Measurements from ENCODE around the gene AKAP6.

AKAP6 gene

DNA sequence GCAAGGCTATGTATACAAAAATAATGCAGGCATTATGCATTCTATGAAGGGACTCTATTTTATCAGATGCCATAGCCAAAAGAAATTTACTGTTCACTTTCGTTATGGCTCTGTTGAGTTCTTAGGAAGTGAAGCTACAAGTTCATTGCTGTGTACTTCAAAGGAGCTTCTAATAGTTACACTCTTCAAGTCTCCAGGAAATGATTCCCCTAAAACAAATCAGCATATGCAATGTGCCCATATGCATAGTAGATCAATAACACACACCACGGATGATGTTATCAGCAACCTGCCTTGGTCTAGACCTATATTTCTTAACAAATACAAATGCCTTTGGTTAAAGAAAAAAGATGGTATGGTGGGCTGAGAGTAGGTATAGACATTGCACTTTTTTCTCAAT lies 83.4 kb downstream of the AKAP6 start:
- no peak for DNase-seq

DNA sequence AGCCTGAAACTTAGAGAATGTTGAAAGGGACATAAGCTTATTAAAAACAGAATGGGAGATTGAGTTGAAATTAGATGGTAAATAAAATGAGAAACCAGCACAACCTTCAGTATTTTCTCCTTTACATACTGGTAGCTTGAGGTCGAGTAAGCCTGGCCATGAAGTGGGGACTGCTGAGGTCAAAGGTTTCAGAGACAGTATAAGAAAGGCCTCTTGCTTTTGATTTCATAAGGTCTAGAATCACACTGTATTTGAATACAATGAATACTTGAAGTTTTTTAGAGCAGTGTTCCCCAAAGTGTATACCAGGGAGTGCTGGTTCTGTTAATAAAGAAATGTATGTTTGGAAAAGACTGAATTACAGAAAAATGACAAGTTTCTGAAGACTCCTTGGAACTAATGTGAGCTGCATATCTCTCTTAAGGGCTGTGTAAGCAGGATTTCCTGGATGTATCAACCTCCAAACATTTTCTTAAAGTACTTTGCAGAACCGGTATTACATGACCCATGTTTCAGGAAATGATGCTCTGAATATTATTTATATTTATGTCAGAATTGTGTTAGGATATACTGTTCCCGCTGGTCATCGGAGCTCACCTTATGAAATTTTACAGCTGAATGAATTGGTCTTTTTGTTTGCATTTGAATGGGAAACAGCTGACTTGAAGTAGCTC lies 85.0 kb downstream of the AKAP6 start:
- no peak for DNase-seq

DNA sequence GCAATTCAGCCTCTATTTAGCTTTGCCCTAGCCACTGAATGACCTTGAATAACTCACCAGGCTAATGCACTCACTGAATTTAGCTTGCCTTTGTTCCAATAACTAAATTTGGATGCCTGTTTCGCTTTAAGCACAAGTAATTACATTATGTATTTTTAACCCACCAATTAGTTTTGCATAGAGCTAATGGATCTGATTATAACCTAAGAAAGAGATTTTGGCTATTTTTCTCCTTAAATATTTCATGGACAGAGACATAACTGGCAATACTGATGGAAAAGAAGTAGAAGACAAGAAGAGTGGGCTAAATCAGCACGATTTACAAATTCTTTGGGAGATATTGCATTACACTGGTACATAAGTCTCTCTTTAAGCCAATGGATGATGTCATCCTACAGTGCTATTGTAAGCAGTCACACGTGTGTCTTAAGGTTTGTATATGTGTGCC lies 85.7 kb downstream of the AKAP6 start:
- DNase-seq: no peak

DNA sequence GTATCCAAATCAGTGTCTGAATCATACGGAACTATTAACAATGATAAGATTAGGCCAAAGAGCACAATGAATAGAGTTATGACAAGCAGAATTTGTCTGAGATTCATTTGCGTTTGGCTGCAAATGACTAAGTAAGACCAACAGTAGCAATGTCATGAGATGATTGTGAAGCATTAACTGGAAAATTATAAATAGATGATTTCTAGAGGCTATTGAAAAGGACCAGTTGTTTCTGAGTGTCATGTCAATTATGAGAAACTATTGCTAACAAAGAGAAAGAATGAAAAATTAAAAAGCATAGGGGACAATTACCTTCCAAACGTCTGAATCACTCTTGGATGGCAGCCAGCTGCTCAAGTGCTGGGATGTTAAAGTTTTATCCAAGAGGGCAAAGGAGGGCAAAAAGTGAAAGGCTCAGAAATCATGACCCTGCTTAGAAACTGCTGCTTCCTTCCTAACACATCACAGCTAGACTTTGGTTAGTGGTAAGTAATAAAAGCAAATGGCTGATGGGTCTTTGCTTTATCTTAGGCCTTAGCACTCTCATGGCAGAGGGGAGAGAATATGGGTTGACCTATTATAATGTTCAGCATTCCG lies 89.0 kb downstream of the AKAP6 start:
- peak; percentile 20 for DNase-seq

DNA sequence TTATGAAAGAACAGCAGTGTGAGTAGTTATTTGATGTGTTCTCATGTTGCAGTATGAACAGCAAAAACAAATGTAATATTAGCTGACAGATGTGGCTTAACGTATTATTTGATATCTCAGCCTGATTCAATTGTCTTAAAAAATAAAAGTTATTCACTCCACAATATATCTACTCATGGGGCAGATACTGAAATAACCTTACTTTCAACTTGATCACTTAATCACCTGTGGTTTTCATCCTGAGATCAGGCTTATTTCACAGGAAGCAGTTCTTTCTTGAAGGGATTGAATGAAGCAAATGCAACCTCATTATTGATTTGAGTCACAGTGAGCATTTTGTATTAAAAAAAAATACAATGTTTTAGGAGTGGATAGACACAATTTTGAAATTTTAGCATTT lies 90.3 kb downstream of the AKAP6 start:
- no peak for DNase-seq

DNA sequence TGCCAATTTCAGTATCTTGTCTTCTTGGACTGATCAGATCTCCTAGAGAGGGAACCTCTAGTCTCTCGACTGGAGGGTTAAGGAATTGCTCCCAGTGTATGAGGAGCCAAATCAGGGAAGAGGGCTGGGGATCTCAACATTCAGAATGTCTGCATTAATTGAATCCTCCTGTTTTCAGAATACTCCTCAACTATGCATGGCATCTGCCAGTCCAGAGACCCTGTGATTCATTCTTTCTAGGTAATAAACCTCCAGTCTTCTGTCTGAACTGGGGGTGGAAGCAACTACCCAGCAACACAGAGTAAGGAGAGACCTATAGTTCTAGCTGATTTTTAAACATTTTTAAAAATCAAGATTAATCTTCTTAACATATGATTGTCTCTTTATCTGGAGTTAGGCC lies 92.7 kb downstream of the AKAP6 start:
- DNase-seq: no peak

DNA sequence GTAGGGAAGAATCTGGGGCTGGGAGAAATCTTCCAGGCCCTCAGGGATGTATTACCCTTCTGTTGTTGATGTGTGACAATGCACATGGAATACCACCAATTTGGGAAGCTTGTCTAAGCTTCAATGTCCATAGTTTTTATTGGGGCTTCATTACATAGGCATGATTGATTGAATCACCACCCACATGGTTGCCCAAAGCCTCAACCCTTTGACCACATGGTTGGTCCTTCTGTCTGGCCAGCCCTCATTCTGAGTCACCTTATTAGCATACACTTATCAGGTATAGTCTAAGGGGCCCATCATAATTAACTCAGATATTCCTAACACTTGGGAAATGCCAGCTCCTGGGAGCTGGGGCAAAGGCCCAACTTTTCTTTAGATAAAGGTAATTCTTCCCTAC lies 93.3 kb downstream of the AKAP6 start:
- DNase-seq: no peak

DNA sequence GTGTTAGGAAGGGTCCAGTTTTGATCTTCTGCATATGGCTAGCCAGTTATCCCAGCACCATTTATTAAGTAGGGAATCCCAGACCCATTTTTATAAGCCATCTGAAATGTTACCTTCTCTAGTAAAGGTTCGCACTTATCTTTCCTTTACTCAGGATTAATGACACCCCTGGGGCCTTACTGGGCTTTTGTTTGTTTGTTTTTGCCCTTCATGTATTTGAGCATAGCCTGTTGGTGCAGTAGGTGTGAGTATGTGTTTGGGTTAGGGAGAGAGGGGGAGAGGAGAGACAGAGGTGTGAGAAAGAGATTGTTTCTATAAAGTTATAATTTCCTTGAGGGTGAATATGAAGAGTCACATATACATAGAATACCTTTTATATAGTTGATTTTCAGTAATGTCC lies 96.9 kb downstream of the AKAP6 start:
- DNase-seq: no peak

DNA sequence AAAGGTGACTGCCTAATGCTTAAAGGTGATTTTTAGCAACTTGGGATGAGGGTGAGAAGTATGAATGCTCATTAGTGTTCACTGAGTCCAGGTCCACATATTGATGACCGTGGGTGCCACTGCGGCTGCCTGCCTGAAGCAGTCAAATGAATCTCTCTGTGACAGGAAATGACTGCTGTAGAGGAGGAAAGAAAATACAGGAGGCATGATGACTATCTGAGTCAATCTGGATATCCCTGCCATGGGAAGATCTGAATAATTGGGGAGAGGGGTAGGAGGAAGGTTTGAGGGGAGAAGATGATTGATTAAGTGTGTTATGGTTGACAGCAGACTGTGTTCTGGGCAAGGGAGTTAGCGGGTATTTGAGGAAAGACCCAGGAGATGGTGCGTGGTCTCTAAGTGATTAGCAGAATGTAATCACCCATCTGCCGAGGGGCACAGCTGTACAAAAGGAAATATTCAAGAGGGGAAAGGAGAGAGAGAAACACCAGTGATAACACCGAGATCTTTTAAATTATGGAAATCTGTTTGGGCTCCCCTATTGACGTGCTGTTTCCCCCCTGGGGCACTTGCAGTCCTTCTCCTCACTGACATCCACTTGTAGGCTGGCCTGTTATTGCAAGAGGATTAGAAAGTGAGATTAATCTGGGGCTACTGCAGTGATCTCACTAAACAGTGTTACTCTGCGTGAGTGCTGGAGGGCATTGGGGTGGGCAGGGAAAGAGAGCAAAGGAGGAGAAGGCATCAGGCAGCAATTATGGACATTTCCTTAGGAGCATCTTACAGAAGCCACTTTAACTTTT lies 97.7 kb downstream of the AKAP6 start:
- peak; percentile 42 for DNase-seq

DNA sequence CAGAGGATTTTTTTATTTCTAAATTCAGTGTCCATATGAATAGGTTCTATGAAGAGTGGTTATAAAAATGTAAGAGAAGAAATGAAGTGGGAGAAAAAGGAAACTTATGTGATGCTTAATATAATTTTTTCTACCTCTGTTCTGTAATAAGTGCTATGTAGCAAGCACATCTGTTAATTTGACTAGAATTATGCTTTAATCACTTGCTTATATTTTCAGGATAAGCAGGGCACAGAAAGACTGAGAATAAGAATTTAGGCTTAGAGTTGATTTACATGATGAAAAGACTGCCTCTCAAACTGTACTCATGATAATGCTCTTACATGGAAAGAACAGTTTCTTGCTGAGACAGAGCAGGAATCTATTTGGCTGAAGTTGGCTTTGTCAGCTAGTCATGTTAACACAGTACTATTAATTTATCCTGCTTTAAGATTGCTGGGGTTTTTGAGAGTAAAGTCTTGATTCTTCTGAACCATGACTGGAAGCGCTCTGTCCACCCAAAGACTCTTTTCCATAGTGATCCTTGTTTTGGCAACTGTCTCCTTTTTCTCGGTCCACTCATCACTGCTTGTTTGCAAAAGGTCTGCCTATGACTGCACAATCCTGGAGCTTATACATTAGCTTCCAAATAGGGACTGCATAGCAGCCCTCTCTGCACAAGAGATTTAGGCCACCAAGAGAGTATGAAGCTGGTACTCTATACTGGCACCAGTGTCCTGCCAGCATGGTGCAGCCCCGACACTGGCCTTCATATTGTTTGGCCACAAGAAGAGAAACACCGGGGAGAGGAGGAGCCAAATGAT lies 98.8 kb downstream of the AKAP6 start:
- DNase-seq: peak; percentile 26

DNA sequence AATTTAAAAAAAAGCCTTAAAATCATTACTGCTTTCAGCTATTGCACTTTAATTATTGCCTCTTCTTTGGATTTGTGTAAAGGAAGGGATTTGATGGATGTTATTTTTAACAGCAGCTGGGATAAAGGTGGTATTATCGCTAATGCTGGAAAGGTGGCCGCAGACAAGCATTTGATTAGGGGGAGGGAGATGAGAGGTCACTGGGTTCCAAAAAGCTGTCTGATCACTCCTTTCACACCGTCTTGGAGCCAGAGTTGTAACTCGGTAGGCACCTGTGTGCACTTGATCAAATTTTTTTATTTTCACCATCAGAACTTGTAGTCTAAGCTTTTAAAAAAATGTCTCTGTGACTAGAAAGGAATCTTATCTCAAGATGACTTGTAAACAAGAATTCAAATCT lies 99.8 kb downstream of the AKAP6 start:
- DNase-seq: no peak

DNA sequence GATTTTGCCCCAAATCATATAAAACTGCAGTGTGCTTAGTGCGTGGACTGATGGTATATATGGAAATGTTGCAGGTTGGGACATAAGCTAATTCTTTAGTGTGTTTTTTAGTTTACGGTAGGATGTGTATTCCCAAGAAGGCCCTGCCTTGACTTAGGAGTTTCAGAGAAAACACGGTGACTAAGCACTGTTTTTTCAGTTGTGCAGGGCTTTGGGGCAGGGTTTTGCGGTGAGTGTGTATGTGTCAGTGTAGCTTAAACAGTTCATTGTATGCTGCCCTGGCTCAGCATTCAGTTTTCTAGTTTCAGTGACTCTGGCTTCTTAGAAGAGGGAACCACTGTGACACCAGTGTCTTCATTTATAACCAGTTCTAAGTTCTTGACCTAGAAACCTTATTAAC lies 101.2 kb downstream of the AKAP6 start:
- DNase-seq: no peak

DNA sequence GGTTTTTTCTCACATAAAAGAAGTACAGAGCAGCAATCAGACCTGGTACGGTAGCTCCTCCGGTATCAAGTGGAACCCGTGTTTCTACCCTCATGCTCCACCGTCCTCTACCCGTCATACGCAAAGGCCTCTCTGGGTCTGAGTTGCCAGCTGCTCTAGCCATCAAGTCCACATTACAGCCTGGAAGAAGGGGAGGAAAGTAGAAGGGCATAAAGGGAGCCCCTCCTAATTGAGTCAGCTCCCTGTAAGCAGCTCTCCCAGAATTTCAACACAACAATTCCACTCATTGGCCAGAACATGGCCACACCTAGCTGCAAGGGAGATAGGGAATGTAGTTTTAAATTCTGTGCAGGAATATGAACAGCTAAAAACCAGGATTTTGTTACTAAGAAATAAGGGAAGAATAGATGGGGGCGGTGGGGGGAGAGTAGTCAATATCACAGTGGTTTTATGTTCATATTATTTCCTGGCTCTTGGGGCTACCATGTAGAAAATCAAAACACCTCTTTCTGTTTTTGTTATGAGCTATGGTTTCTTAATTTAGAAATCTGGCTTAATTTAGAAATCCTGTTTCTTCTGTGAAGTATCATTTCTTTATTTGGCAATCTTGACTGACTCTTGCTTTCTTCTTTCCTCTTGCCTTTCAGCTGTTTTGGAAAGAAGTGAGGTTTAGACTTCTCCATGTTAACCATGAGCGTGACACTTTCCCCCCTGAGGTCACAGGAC lies 103.9 kb downstream of the AKAP6 start:
- DNase-seq: no peak

DNA sequence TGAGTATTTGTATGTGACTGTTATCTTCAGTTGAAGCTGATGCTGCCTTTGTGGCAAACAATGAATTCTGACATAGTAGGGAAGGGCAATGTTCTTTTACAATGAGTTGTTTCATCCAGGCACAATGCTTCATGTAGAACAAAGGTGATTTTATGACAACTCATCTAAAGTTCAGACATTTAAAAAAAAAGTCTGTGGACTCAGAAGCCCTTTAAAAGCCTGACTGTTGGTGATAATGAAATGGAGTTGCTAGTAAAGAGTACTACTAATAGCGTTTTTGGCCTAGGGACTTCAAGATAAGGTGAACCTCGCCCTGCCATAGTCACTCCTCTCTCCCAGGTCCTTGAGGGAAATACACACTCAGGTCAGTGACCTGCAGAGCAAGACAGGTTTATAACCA lies 105.1 kb downstream of the AKAP6 start:
- no peak for DNase-seq

DNA sequence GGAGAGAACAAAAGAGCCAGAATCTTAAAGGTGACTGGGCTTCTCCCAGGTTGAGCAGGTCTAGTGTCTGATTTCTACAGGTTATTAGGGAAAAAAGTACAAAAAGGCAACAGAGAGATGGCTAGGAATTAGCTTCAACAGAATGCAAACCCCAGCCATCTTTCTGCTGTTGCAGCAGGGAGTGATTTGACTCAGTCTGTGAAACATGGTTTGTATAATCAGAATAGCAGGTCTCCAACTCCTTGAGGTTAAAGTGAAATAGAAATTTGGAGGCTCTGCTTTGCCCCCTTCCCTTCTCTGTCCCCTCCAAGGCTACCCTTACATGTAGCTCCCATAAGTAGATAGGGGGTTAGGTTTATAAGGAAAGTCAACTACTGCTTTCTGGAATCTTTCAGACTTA lies 105.8 kb downstream of the AKAP6 start:
- no peak for DNase-seq

DNA sequence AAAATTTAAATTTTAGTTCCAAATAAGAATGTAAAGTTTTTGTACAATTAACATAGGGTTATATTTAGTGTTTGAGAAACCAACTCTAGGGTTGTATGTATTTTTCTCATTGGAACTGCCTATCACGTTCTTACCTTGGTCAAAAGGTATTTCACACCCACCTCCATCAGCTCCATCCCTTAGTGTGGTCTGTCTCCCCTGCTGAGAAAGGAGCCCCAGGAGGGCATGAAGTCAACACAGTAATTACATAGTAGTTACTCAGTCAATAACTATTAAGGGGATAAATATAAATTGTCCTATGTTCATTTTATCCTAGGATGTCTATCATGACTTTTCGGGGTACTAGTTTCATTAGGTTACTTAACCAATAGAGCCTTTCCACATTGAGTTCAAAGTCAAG lies 106.3 kb downstream of the AKAP6 start:
- no peak for DNase-seq

DNA sequence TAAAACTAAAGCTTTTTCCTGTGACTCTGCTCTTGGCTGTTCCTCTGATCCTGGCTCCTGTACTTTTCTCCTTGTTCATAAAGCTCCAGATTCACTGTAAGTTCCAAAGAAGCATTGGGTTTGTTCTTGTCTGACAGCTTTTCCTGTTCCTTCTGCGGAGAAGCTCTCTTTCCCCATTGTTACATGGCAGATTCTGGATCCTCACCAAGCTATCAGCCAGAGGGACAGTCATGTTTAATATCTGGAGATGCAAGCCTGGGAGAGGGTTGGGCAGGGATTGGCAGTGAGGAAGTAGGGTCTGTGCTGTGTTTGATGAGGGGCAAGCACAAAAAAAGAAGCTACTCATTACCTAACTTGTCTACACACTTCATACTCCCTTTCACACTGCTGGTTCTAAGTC lies 107.9 kb downstream of the AKAP6 start:
- no peak for DNase-seq

DNA sequence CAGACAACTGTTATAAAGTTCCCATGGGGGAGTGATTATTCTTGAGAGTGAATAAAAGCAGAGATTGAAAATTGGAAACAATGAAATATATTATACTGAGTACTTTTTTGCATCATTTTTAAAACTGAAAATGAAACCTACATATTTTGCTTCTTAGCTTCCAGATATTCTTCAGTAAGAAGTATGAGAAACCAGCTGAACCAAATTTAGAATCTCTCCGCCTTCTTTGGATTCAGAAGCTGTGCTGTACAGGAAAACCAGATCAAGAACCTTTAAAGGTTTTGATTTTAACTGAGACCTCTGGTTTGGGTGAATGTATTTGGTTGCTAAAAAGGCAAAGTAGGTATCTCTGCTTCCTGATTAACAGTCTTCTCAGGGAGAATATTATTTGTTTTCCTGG lies 109.4 kb downstream of the AKAP6 start:
- no peak for DNase-seq

DNA sequence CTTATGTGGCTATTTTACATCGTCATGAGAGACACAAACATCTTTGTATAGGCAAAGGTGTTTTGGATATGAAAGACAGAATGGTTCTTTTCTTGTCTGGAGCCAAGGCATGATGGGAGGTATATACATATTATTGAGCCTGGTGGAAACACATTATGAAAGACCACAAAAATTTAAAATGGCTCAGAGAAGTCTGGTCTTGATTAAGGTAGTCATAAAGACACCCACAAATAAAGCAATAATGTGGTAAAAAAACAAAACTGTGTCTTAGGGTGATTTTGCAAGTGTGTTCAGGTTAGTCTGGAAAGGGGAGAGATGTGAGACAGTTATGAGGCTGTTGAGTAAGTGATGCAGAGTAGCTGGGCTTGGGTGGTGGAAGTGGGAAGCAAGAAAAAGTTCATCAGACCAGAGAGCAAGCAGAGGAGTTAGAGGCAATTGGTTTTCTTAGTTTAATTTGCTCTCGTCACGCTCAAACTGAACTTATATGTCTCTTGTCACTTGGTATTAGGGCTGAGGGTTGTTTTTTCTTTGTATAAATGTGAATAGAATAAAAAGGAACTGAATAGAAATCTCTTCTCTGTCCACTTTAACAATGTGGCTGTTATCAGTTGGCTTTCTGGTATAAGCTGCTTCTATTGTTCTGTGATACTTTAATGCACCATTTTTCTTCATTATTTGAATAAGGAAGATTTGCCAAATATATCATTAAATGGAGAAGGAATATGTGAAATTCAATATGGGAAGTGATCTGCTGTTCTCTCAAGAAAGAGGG lies 115.0 kb downstream of the AKAP6 start:
- no peak for DNase-seq

DNA sequence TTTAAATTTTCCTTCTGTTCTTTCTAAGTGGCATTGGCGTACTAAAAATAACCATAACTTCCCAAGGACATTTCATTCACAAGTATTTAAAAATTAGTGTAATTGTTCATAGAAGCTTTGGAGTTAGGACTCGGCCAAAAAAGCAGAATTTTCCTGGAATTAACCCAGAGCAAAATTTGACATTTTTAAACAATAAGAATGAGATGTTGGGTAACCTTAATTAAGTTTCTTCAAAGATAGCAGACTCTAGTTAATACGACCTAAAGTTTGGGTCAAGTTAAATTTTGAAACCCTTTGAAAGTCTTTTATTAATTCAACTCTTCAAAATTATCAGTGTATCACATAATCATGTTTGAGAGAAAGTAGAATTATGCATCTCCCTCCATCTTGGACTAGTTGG lies 118.3 kb downstream of the AKAP6 start:
- no peak for DNase-seq

DNA sequence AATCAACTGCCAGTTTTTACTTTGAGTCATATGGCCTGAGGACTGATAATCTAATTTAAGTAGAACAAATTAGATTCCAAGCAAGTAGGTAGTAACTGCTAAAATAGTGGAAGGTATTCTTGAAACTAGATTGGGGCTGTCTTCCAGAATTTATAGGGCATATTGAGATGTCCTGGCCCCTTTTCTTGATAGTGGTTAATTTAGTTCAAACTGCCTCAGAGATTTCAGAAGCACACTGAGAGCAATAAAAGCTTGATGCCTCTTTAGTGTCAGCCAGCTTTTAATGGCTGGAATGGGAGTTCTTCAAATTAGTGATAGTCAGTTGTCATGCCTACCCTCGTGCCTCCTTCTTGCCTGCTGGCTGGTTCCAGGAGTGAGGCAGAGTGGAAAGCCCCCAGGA lies 120.5 kb downstream of the AKAP6 start:
- DNase-seq: no peak

All from retina (tissue), 1 donor.